ENCODE data around the gene VPS8. TPM values are rescaled to one million over a fixed set of nuclear protein-coding genes. Genes with fewer than 3 reads are reported as not detected.

Gene VPS8
- total RNA-seq, 1 donor from 2014 or later, result 94.5 TPM

DNA sequence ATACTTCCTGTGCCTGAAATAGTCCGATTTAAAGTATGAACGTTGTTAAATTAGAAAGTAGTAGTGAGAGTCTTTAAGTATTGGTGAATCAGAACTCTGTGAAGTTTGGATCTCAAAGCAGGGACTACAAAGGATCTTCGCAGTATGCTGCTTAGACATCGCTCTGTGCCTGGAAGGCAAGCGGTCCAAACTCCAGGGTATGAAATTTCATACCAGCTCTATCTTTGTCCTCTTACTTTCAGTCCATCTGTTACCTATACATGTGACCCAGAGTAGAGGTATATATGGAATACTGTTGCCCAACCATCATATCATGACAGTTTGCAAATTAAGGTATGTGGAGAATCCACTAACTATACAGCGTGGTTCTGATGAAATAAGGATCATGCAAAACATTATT lies 34.5 kb downstream of the VPS8 start:
- no peak for DNase-seq
- Mint-ChIP-seq H3K27ac (ENCODE audit: unreplicated experiment) (no peak overlapping the region), H3K36me3 (ENCODE audit: unreplicated experiment) (no peaks in the 10 kb centered on the region), H3K9me3 (ENCODE audit: unreplicated experiment) (no peaks in the 10 kb centered on the region), H3K27me3 (ENCODE audit: unreplicated experiment) (no peaks in the 10 kb centered on the region), H3K4me3 (ENCODE audit: unreplicated experiment) (no peak overlapping the region), H3K4me1 (ENCODE audit: low read depth, unreplicated experiment) (peaks cover 6% of the 10 kb centered on the region)
- TF ChIP-seq, protein P1, sequence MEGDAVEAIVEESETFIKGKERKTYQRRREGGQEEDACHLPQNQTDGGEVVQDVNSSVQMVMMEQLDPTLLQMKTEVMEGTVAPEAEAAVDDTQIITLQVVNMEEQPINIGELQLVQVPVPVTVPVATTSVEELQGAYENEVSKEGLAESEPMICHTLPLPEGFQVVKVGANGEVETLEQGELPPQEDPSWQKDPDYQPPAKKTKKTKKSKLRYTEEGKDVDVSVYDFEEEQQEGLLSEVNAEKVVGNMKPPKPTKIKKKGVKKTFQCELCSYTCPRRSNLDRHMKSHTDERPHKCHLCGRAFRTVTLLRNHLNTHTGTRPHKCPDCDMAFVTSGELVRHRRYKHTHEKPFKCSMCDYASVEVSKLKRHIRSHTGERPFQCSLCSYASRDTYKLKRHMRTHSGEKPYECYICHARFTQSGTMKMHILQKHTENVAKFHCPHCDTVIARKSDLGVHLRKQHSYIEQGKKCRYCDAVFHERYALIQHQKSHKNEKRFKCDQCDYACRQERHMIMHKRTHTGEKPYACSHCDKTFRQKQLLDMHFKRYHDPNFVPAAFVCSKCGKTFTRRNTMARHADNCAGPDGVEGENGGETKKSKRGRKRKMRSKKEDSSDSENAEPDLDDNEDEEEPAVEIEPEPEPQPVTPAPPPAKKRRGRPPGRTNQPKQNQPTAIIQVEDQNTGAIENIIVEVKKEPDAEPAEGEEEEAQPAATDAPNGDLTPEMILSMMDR (IDR thresholded peaks at IDR 0.05; ENCODE audit: partially characterized antibody, unreplicated experiment), result no peak

GRCh38 chr3:184848934-184849333 lies 37.0 kb downstream of the VPS8 start:
- Mint-ChIP-seq H3K27me3 (ENCODE audit: unreplicated experiment) (no peaks in the 10 kb centered on the region), H3K36me3 (ENCODE audit: unreplicated experiment) (no peaks in the 10 kb centered on the region), H3K9me3 (ENCODE audit: unreplicated experiment) (no peaks in the 10 kb centered on the region), H3K27ac (ENCODE audit: unreplicated experiment) (no peak overlapping the region), H3K4me1 (ENCODE audit: low read depth, unreplicated experiment) (peaks cover 6% of the 10 kb centered on the region), H3K4me3 (ENCODE audit: unreplicated experiment) (no peak overlapping the region)
- no peak for DNase-seq
- TF ChIP-seq, protein P1 (IDR thresholded peaks at IDR 0.05; ENCODE audit: partially characterized antibody, unreplicated experiment), result no peak

DNA sequence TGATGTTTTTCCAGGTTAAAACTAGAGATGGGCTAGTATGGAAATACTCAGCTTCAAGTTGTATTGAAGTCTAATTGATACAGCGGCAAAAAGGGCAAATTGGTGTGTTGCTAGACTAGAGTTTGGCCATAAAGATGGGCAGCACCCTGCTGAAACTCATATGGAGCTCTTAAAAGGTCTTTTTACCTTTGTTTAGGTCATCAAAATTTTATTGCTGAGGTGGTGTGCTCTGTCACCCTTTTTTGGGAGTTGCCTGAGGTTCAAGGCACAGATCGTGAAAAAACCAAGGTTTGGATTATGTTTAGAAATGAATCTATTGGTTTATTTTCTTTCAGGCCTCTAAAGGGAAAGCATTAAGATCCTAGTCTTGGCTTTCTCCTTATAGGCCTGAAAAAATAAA lies 38.2 kb downstream of the VPS8 start:
- peaks cover 6% of the 10 kb centered on the region for H3K4me1 Mint-ChIP-seq (ENCODE audit: low read depth, unreplicated experiment)
- H3K4me3 Mint-ChIP-seq (ENCODE audit: unreplicated experiment), result no peak overlapping the region
- no peaks in the 10 kb centered on the region for H3K27me3 Mint-ChIP-seq (ENCODE audit: unreplicated experiment)
- DNase-seq, result no peak
- H3K36me3 Mint-ChIP-seq (ENCODE audit: unreplicated experiment), result no peaks in the 10 kb centered on the region
- H3K9me3 Mint-ChIP-seq (ENCODE audit: unreplicated experiment), result no peaks in the 10 kb centered on the region
- TF ChIP-seq, protein P1 (IDR thresholded peaks at IDR 0.05; ENCODE audit: partially characterized antibody, unreplicated experiment), result no peak
- H3K27ac Mint-ChIP-seq (ENCODE audit: unreplicated experiment), result no peak overlapping the region

DNA sequence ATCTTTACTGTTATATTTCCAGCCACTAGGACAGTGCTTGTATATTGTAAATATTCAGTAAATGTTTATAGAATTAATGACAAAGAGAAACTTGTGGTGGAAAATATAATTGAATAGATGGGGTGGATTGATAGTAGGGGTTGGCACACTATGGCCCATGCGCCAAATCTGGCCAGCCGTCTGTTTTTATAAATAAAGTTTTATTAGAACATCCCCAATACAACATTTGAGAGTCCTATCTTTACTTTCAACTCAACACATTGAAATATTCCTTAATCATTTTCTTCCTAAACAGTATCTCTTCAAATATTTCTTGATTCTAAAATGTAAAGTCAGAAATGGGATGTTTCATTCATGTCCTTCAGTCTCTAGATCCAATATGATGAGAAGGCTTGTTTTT lies 45.1 kb downstream of the VPS8 start:
- H3K27me3 Mint-ChIP-seq (ENCODE audit: unreplicated experiment), result no peaks in the 10 kb centered on the region
- no peaks in the 10 kb centered on the region for H3K36me3 Mint-ChIP-seq (ENCODE audit: unreplicated experiment)
- no peak for DNase-seq
- TF ChIP-seq, protein P1 (IDR thresholded peaks at IDR 0.05; ENCODE audit: partially characterized antibody, unreplicated experiment), result no peak
- no peaks in the 10 kb centered on the region for H3K4me1 Mint-ChIP-seq (ENCODE audit: low read depth, unreplicated experiment)
- no peak overlapping the region for H3K27ac Mint-ChIP-seq (ENCODE audit: unreplicated experiment)
- no peaks in the 10 kb centered on the region for H3K9me3 Mint-ChIP-seq (ENCODE audit: unreplicated experiment)
- no peak overlapping the region for H3K4me3 Mint-ChIP-seq (ENCODE audit: unreplicated experiment)

DNA sequence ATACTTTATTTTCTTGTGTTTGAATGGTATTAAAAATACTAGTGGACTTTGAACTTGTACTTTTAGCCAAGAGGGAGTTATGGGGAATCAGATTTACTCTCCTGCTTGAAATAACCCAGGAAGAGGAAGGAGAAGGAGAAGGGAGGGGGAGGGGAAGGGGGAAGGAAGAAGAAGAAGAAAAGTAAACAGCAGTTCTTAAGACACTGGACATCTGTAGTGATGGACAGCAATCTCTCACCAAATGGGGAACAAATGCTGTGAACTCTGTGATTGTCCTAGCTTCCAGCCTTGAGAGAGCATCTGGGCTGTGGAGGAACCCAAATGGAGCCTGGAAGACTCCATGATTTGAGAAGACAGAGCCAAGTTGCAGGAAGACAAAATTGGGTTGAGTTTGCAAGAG lies 52.0 kb downstream of the VPS8 start:
- Mint-ChIP-seq H3K36me3 (ENCODE audit: unreplicated experiment) (no peaks in the 10 kb centered on the region), H3K9me3 (ENCODE audit: unreplicated experiment) (no peaks in the 10 kb centered on the region), H3K4me1 (ENCODE audit: low read depth, unreplicated experiment) (no peaks in the 10 kb centered on the region), H3K27me3 (ENCODE audit: unreplicated experiment) (peaks cover 1% of the 10 kb centered on the region), H3K4me3 (ENCODE audit: unreplicated experiment) (no peak overlapping the region), H3K27ac (ENCODE audit: unreplicated experiment) (no peak overlapping the region)
- no peak for DNase-seq
- TF ChIP-seq, protein P1 (IDR thresholded peaks at IDR 0.05; ENCODE audit: partially characterized antibody, unreplicated experiment), result no peak

Data from glutamatergic neuron (in vitro differentiated cells).